Measurements from ENCODE around the gene ZC3H18. TPM values are rescaled to one million over a fixed set of nuclear protein-coding genes. Genes with fewer than 3 reads are reported as not detected.

Gene ZC3H18
- total RNA-seq, 1 experiment from 2014 or later = 61.8 TPM

GRCh38 chr16:88632587-88632930, 62.4 kb downstream of the ZC3H18 start:
- no peak for ATAC-seq
- no peaks in the 10 kb centered on the region for H3K9me3 Mint-ChIP-seq
- peaks cover 21% of the 10 kb centered on the region for H3K4me1 Mint-ChIP-seq
- ChIA-PET CTCF (interaction anchor here (0.6 to 3.4 kb wide), 12 partner anchors 11 to 131 kb away, joined by 3 to 17 read pairs (median 5); no protein-coding TSS in a partner anchor), POLR2A (interaction anchor here (1.0 to 1.9 kb wide), 3 partner anchors 13 to 62 kb away, joined by 3 to 6 read pairs (median 5); partner anchors contain the start of gene ZC3H18)
- DNase-seq (ENCODE audit: low spot score) = no peak
- H3K27ac Mint-ChIP-seq = peak overlapping the region; percentile 83
- peaks cover 10% of the 10 kb centered on the region for H3K27me3 Mint-ChIP-seq (ENCODE audit: low read depth)
- H3K36me3 Mint-ChIP-seq = peaks cover 19% of the 10 kb centered on the region
- H3K4me3 Mint-ChIP-seq = no peak overlapping the region
- TF ChIP-seq ZNF532 (CRISPR knock-in tag; IDR thresholded peaks at IDR 0.05; ENCODE audit: borderline replicate concordance) (no peak), CTCF (IDR thresholded peaks at IDR 0.05) (no peak), MYBL2 (CRISPR knock-in tag; IDR thresholded peaks at IDR 0.05) (no peak), CBFB (CRISPR knock-in tag; IDR thresholded peaks at IDR 0.05; ENCODE audit: low read depth) (no peak), EMX1 (CRISPR knock-in tag; IDR thresholded peaks at IDR 0.05) (no peak), CREM (CRISPR knock-in tag; IDR thresholded peaks at IDR 0.05) (no peak), PRRX2 (CRISPR knock-in tag; IDR thresholded peaks at IDR 0.05) (no peak), SMAD3 (CRISPR knock-in tag; IDR thresholded peaks at IDR 0.05; ENCODE audit: borderline replicate concordance) (no peak), NR1H2 (CRISPR knock-in tag; IDR thresholded peaks at IDR 0.05) (no peak)

DNA sequence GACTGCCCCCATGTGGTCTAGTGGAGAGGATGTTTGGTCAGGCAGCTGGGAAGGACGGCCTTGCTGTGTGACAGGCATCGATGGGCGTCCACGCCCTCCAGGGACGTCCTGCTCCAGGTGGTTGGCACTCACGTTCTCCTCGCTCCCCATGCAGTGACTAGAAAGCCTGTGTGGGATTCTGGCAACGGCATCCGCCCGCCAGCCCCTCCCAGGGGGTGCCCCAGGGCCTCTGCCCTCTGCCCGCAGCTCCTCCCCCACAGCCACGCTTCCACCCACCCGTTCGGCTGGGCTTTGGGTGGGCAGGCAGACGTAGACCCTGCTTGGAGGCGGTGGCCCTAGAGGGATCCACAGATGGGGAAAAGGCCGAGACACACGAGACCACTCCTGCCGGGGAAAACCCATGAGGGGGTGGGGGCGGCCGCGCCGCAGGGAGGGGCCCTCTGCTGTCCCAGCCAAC, 63.5 kb downstream of the ZC3H18 start:
- Mint-ChIP-seq H3K4me1 (peaks cover 33% of the 10 kb centered on the region), H3K27ac (no peak overlapping the region), H3K4me3 (peak overlapping the region; percentile 69), H3K36me3 (peaks cover 17% of the 10 kb centered on the region; the same call in 1 of the 2 replicates), H3K27me3 (ENCODE audit: low read depth) (peaks cover 10% of the 10 kb centered on the region), H3K9me3 (no peaks in the 10 kb centered on the region)
- DNase-seq (ENCODE audit: low spot score) (peak; percentile 67), ATAC-seq (peak; percentile 45)
- POLR2A ChIA-PET = interaction anchor here (1.1 to 1.9 kb wide), 2 partner anchors 24 to 63 kb away, joined by 5 to 6 read pairs; partner anchors contain the start of gene ZC3H18
- CTCF ChIA-PET = interaction anchor here (0.5 to 3.4 kb wide), 24 partner anchors 9 to 212 kb away, joined by 3 to 17 read pairs (median 4); partner anchors contain the start of gene ZC3H18
- no peak for TF ChIP-seq ESRRA (CRISPR knock-in tag; IDR thresholded peaks at IDR 0.05; ENCODE audit: borderline replicate concordance)
- TF ChIP-seq, protein P1, sequence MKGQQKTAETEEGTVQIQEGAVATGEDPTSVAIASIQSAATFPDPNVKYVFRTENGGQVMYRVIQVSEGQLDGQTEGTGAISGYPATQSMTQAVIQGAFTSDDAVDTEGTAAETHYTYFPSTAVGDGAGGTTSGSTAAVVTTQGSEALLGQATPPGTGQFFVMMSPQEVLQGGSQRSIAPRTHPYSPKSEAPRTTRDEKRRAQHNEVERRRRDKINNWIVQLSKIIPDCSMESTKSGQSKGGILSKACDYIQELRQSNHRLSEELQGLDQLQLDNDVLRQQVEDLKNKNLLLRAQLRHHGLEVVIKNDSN (CRISPR knock-in tag; IDR thresholded peaks at IDR 0.05) = 0 out of 2 replicates have a peak, but pooled peaks have one; percentile 4

GRCh38 chr16:88634141-88634993, 64.2 kb downstream of the ZC3H18 start:
- ChIA-PET CTCF (interaction anchor here (0.6 to 3.4 kb wide), 17 partner anchors 9 to 212 kb away, joined by 3 to 17 read pairs (median 4); partner anchors contain the start of gene ZC3H18), POLR2A (no interaction called here)
- Mint-ChIP-seq H3K4me1 (peaks cover 35% of the 10 kb centered on the region), H3K36me3 (peaks cover 10% of the 10 kb centered on the region; the same call in 1 of the 2 replicates), H3K27ac (no peak overlapping the region), H3K4me3 (peak overlapping the region; percentile 69), H3K27me3 (ENCODE audit: low read depth) (peaks cover 10% of the 10 kb centered on the region), H3K9me3 (no peaks in the 10 kb centered on the region)
- ATAC-seq = peak; percentile 63
- peak; percentile 87 for DNase-seq (ENCODE audit: low spot score)
- TF ChIP-seq FOXK1 (CRISPR knock-in tag; IDR thresholded peaks at IDR 0.05) (peak; percentile 25; the same call in 1 of the 2 replicates), CREM (CRISPR knock-in tag; IDR thresholded peaks at IDR 0.05) (no peak), CBFB (CRISPR knock-in tag; IDR thresholded peaks at IDR 0.05; ENCODE audit: low read depth) (no peak), RELA (CRISPR knock-in tag; IDR thresholded peaks at IDR 0.05; ENCODE audit: borderline replicate concordance) (peak; percentile 12; the same call in 1 of the 2 replicates), ESRRA (CRISPR knock-in tag; IDR thresholded peaks at IDR 0.05; ENCODE audit: borderline replicate concordance) (0 out of 2 replicates have a peak, but pooled peaks have one; percentile 24), NR3C1 (CRISPR knock-in tag; conservative IDR thresholded peaks at IDR 0.05; ENCODE audit: low read depth) (no peak)
- TF ChIP-seq, protein P2, sequence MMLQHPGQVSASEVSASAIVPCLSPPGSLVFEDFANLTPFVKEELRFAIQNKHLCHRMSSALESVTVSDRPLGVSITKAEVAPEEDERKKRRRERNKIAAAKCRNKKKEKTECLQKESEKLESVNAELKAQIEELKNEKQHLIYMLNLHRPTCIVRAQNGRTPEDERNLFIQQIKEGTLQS (CRISPR knock-in tag; conservative IDR thresholded peaks at IDR 0.05) = no peak
- TF ChIP-seq, protein P3, sequence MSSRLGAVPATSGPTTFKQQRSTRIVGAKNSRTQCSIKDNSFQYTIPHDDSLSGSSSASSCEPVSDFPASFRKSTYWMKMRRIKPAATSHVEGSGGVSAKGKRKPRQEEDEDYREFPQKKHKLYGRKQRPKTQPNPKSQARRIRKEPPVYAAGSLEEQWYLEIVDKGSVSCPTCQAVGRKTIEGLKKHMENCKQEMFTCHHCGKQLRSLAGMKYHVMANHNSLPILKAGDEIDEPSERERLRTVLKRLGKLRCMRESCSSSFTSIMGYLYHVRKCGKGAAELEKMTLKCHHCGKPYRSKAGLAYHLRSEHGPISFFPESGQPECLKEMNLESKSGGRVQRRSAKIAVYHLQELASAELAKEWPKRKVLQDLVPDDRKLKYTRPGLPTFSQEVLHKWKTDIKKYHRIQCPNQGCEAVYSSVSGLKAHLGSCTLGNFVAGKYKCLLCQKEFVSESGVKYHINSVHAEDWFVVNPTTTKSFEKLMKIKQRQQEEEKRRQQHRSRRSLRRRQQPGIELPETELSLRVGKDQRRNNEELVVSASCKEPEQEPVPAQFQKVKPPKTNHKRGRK (CRISPR knock-in tag; IDR thresholded peaks at IDR 0.05; ENCODE audit: borderline replicate concordance) = no peak
- TF ChIP-seq, protein P4, sequence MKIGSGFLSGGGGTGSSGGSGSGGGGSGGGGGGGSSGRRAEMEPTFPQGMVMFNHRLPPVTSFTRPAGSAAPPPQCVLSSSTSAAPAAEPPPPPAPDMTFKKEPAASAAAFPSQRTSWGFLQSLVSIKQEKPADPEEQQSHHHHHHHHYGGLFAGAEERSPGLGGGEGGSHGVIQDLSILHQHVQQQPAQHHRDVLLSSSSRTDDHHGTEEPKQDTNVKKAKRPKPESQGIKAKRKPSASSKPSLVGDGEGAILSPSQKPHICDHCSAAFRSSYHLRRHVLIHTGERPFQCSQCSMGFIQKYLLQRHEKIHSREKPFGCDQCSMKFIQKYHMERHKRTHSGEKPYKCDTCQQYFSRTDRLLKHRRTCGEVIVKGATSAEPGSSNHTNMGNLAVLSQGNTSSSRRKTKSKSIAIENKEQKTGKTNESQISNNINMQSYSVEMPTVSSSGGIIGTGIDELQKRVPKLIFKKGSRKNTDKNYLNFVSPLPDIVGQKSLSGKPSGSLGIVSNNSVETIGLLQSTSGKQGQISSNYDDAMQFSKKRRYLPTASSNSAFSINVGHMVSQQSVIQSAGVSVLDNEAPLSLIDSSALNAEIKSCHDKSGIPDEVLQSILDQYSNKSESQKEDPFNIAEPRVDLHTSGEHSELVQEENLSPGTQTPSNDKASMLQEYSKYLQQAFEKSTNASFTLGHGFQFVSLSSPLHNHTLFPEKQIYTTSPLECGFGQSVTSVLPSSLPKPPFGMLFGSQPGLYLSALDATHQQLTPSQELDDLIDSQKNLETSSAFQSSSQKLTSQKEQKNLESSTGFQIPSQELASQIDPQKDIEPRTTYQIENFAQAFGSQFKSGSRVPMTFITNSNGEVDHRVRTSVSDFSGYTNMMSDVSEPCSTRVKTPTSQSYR (CRISPR knock-in tag; IDR thresholded peaks at IDR 0.05) = 0 out of 2 replicates have a peak, but pooled peaks have one; percentile 33

Measured in WTC11 (cell line).